Breast epithelium (tissue), 3 donors: ENCODE results near the gene INAFM1.

Experiments used
- CTCF ChIP-seq, 3 donors: fragments of 450-650 bp; IDR thresholded peaks; one replicate each; pipeline ENCODE4 v1.5.1; 2016 to 2017; ENCODE audit warnings: antibody characterized with exemption in 3 of 3, mild to moderate bottlenecking in 3 of 3, moderate library complexity in 3 of 3
- POLR2A ChIP-seq: fragments of 450-650 bp; IDR thresholded peaks from one replicate; pipeline ENCODE4 v1.6.1; 2016; ENCODE audit warnings: antibody characterized with exemption, mild to moderate bottlenecking, moderate library complexity

- TF ChIP-seq CTCF (IDR thresholded peaks at IDR 0.05) (no peak), POLR2A (peak; percentile 20)
Observed at GRCh38 chr19:47226426-47227351, 48.0 kb upstream of the INAFM1 start.
